OCI-LY3 (cell line): ENCODE data around the gene PACS2.

Source experiments
- EZH2phosphoT487 ChIP-seq: fragments of 200-600 bp; shearing (Covaris generic); IDR thresholded peaks from 2 replicates; pipeline ENCODE4 v1.6.1; 2018; ENCODE audit warnings: antibody characterized with exemption, mixed run types, low read depth
- TF ChIP-seq, protein P1 (sequence below): fragments of 200-600, 300-600 bp; sonication (generic); IDR thresholded peaks from 2 replicates; pipeline ENCODE4 v1.5.1; 2014; ENCODE audit warnings: antibody characterized with exemption, low read length, low read depth

DNA sequence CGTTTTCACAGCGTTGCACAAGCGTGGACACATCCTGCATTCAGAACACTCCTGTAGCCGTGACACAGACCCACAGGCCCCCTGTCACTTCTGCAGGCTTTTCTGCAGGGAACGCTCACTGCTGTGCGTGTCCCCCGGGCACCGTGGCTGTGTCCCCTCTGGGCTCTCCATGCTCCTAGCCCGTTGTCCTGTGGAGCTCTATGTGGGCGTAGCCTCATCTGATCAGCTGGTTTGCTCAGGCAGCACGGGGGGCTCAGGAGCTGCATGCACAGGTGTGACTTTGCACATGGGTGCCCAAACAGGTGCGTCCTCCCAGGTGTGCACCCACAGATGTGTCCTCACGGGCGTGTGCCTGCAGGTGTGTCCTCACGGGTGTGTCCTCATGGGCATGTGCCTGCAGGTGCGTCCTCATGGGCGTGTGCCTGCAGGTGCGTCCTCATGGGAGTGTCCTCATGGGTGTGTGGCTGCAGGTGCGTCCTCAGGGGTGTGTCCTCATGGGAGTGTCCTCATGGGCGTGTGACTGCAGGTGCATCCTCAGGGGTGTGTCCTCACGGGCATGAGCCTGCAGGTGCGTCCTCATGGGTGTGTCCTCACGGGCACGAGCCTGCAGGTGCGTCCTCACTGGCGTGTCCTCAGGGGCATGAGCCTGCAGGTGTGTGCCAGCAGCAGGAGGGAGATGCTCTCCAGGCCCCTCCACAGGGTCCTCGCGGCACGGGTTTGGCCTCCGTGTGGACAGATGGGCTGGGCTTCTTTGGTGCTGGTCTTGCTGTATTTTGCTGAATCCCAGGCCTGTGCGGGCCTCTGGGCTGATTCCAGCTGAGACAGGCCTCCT, 122.6 kb downstream of the PACS2 start:
- TF ChIP-seq, protein P1, sequence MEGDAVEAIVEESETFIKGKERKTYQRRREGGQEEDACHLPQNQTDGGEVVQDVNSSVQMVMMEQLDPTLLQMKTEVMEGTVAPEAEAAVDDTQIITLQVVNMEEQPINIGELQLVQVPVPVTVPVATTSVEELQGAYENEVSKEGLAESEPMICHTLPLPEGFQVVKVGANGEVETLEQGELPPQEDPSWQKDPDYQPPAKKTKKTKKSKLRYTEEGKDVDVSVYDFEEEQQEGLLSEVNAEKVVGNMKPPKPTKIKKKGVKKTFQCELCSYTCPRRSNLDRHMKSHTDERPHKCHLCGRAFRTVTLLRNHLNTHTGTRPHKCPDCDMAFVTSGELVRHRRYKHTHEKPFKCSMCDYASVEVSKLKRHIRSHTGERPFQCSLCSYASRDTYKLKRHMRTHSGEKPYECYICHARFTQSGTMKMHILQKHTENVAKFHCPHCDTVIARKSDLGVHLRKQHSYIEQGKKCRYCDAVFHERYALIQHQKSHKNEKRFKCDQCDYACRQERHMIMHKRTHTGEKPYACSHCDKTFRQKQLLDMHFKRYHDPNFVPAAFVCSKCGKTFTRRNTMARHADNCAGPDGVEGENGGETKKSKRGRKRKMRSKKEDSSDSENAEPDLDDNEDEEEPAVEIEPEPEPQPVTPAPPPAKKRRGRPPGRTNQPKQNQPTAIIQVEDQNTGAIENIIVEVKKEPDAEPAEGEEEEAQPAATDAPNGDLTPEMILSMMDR = no peak
- no peak for TF ChIP-seq EZH2phosphoT487
